C4-2B (cell line): ENCODE measurements around the gene CCN2.

Source experiments
- ZFX ChIP-seq: fragments of 450-650 bp; IDR thresholded peaks from 2 replicates; pipeline ENCODE4 v1.6.1; 2017
- TF ChIP-seq, protein P1 (sequence below): fragments of 450-650 bp; conservative IDR thresholded peaks from 2 replicates; pipeline ENCODE4 v1.5.1; 2017; ENCODE audit warnings: mild to moderate bottlenecking

DNA sequence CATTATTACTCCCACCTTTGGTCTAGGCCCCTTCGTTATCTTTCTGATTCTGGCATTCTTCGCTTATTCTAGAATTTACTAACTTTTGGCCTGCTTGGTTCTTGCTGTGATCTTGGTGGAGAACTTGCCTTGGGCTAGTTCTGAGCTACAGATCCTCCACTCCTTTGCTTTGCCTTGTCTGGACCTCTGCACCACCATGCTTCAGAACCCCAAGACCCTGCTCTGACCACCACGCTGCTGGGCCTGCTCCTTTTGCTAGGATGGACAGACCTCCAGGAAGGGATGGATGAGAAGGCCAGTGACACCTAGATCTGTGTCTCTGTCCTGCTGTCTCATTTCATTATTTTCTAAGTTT is 30.4 kb upstream of the CCN2 start:
- TF ChIP-seq, protein P1, sequence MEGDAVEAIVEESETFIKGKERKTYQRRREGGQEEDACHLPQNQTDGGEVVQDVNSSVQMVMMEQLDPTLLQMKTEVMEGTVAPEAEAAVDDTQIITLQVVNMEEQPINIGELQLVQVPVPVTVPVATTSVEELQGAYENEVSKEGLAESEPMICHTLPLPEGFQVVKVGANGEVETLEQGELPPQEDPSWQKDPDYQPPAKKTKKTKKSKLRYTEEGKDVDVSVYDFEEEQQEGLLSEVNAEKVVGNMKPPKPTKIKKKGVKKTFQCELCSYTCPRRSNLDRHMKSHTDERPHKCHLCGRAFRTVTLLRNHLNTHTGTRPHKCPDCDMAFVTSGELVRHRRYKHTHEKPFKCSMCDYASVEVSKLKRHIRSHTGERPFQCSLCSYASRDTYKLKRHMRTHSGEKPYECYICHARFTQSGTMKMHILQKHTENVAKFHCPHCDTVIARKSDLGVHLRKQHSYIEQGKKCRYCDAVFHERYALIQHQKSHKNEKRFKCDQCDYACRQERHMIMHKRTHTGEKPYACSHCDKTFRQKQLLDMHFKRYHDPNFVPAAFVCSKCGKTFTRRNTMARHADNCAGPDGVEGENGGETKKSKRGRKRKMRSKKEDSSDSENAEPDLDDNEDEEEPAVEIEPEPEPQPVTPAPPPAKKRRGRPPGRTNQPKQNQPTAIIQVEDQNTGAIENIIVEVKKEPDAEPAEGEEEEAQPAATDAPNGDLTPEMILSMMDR, result no peak
- TF ChIP-seq ZFX, result no peak
